HG02588 (cell line): ENCODE measurements around the gene AIF1L.

Source experiments
- ATAC-seq: cut with Tn5 transposase; IDR thresholded peaks from one replicate; pipeline ENCODE4 v1.9.1; 2021; ENCODE audit warnings: mild to moderate bottlenecking, moderate library complexity; ENCODE audit not compliant: unreplicated experiment

The AIF1L gene

DNA sequence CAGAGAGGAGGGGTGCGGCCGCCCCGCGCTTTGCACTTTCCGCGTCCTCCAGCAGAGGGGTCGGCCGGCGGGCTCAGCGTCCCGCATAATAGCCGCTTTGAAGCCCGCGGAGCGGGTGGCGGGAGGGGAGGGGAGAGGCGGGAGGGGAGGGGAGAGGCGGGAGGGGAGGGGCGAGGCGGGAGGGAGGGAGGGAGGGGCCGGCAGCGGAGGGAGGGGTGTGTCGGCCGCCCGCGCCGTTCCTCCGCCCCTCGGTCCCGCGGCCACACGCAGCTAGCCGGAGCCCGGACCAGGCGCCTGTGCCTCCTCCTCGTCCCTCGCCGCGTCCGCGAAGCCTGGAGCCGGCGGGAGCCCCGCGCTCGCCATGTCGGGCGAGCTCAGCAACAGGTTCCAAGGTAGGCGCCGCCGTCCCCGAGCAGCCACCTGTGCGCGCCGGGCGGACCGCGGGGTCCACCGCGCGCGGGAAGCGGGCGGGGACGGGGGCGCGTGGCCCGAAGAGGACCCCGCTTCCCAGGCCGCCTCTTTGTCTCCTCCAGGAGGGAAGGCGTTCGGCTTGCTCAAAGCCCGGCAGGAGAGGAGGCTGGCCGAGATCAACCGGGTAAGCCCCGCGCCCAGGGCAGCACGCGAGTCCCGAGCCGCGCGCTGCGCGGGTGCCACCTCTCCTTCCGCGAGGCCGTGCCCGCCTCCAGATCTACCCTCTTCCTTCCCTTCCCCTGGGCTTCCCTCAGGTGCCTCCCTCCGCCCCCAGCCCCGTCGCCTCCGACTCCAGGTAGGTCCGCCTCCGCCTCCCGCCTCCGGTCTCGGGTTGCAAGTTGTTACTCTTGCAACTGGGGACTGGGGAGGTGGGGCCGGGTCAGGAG is at the start of gene AIF1L:
Gene AIF1L, plus strand, starts transcription at position 263 of the 857 bp plus-strand sequence. Its CDS starts 99 bp downstream, at position 362.
- ATAC-seq, result no peak

DNA sequence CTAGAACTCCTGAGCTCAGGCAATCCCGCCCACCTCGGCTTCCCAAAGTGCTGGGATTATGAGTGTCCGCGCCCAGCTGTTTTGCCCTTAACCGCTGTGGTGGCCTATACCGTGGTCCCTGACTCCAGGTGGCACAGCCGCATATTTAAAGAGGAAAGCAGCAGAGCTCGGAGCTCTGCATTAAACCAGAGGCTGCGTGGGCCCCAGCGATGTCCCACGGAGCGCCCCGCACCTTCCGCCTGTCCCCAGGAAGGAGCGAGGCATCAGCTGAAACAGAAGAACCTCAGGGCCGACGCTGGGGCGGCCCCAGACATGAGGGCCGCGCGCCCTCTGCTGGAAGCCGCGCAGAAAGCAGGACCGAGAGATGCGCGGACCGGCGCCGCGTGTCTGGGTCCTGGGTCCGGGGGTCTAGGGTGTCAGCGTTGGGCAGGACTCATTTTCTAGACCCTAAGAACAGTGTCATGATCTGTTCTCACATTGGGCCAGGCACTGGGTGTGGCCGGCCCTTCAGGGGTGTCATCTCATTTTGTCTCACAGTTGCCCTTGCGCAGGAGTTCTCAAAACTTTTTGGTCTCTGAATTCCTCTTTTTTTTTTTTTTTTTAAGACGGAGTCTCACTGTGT is 49.6 kb upstream of the AIF1L start:
- ATAC-seq, result no peak

DNA sequence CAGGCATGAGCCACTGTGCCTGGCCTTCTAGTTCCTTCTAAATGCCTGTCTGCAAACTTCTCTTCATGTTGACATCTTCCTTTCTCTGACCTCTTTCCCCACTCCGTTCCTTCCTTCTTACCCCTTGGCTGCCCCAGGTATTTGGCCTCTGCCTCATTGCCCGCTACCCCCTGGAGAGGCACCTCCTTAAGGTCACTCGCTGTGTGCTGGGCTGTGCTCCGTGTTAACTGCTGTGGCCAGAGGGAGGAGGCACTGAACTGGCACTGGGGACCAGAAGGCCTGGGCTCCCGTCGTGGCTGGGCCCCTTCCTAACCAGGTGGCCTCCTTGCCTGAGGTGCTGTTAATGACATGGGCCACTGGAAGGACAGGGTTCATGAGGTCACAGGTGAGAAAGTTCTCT is 48.0 kb upstream of the AIF1L start:
- ATAC-seq, result no peak

DNA sequence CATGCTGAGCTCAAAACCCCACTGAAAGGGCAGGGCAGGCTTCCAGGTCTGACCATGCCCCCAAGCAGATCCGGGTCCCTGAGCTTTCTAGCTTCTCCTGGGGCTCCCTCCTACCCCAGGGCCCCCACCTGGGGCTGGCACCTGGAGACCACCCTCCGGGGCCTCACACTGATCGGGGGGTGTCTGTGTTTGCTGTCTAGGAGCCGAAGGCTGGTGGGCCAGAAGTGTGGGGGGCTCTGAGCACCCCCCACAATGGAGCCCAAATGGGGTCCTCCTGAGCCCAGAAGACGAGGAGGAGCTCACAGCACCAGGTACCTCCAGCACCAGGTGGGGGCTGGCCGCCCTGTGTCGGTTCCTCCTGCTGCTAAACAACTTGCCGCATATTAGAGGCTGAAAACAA is 47.5 kb upstream of the AIF1L start:
- no peak for ATAC-seq

DNA sequence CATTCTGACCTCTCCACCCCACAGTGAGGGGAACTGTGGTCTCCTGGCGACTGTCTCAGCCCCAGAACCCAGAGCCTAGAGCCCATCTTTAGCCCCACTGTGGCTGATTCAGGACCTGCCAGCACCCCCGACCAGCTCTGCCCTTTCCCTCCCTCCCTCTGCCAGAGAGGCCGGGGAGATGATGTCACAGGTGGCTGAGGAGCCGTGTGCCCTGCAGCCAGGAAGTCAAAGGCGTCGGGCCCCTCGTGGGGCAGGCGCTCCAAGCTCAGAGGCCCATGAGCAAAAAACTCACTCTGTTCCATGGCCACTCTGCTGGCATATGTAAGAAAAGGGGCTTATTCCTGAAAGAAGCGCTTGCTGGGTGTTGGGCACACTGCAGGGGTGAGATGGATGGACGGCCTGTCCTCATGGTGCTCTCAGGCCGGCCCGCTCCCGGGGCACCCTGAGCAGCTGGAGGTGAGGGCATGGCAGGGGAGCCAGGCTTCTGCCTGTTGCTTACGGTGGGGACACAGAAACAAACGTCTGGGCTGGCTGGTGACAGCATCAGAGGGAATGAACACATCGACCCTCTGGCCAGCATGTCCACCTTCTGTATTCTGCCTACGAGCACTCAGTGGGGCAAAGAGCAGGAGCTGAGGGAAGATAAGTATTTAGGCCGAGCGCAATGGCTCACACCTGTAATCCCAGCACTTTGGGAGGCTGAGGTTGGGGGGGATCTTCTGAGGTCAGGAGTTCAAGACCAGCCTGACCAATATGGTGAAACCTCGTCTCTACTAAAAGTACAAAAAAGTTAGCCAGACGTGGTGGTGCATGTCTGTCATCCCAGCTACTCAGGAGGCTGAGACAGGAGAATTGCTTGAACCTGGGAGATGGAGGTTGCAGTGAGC is 46.3 kb upstream of the AIF1L start:
- no peak for ATAC-seq

DNA sequence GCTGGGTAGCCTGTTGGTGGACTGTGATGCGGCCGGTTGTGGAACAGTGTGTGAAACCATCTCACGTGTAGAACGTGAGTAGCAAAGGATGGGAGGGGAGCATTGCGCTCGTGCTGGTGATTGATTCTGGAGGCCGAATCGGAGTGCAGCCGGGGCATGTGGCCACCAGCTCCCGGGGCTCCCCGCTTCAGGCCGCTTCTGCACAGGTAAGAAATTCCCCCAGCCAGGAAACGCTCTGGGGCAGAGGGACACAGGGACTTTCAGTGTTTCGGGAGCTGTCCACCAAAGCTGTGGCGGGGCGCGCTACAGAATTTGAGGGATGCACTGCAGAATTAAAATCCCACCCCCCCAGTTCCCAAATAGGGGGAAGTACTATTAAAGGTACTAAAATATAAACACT is 45.5 kb upstream of the AIF1L start:
- no peak for ATAC-seq

DNA sequence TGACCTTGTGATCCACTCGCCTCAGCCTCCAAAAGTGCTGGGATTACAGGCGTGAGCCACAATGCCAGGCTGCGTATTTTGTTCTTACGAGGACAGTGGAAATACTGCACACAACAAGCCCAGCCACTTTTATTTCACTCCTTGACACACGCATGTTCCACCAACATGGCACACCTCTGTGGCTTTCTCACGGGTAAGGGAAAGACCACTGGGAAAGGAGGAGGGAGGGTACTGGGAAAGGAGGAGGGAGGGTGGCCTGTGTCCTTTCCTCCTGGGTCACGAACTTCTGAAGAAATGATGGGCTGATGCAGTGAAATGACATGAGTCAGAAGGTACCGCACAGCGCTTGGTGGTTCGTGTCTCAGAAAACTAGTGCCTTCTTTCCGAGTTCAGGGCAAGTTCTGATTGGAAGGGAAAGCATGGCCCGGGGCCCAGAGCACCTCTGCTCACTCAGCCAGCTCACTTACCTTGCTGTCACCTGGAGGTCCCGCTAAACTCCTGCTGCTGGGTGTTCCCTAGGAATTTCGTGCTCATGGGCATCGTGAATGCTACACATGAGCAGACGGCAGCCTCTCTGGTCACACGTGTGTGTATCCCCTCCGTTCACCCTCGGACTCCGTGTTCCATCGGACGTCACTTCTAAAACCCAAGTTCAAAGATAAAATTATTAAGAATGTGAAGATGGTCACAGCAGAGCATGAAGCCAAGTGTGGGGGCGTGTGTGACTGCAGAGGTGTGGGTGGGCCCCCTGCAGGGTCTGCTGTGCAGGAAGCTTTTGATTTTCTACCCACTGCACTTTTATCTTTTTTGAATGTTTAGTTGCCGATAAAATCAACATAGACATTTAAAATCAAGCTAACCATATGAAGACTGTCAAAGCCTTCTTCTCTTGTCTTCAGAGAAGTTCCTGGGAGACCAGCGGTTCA is 44.5 kb upstream of the AIF1L start:
- ATAC-seq, result no peak

DNA sequence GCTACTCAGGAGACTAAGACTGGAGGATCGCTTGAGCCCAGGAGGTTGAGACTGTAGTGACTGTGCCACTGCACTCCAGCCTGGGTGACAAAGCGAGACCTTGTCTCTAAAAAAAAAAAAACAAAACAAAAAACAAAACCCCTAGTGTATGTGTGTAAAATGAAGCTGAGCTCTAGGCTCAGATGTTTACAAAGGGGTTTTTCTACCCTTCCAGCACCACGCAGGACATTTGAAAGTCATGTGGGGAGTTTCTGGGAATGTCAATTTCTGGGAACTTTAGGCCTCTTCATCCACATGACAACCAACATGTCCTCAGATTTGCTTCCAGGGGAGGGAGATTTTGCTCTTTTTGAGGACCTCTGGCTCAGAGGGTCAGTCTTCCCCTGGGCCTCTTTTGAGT is 42.4 kb upstream of the AIF1L start:
- ATAC-seq, result no peak

DNA sequence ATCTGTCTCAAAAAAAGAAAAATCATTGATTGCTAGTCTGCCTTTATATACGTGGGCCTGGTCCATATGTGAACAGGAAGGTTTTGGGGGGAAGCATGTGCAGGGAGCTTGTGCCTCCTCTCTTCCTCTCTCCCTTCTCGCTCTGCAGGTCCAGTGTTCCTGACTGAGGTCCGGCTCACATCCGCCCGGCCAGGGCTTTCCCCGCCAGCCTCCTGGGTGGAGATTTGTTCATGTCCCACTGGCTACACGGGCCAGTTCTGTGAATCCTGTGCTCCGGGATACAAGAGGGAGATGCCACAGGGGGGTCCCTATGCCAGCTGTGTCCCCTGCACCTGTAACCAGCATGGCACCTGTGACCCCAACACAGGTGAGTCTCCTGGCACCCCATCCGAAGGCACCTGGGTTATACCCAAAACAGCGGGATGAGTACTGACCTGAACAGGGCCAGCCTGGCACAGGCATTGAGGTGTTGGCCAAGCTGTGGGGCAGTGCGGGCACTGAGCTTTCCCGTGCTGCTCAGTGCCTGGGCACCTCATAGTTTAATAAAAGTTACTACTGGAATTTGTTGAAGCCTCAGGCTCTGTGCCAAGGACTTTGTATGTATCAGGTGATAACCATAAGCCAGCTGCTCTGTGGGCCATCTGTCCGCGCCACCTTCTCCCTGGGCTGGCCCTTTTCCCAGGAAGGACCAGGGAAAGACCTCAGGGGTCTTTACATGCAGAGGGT is 39.4 kb upstream of the AIF1L start:
- no peak for ATAC-seq

DNA sequence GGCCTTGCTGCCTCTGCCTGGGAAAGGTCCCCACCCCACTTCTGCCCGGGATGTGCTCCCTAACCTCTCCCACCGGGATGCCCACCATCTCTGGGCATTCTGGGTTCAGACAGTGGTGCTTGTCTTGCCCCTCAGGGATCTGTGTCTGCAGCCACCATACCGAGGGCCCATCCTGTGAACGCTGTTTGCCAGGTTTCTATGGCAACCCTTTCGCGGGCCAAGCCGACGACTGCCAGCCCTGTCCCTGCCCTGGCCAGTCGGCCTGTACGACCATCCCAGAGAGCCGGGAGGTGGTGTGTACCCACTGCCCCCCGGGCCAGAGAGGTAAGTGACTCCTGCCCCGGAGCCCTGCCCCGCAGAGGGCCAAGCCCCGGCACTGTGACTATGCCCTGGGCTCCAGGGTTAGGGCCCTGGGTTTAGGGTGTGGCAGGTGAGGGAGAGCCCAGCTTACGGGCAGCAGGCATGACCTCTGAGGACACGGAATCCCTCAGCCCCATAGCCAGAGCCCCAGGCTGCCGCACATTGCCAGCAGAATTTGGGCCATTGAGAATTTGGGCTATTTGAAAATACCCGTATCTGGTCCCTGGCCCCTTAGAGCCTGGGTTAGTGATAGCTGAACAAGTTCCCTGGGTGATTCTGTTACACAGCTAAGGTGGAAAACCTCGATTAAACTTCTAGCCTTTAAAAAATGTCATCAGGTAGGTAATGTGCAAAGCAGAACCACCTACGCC is 35.3 kb upstream of the AIF1L start:
- no peak for ATAC-seq

DNA sequence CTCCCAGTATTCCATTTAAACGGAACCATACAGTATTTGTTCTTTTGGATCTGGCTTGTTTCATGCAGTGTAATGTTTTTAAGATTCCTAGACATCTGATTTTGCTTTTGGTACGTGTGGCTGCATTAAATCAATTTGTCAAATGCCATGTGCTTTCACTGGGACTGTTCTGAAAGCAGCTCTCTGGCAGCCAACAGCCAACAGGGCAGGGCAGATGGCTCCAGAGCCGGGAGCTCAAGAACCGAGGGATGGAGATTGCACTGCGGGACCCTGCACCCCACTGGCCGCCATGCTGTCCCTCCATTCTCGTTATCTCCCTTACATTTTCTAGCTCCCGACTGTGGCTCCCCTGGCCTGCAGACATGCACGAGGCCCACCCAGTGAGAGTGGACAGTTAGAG is 33.4 kb upstream of the AIF1L start:
- ATAC-seq, result no peak

DNA sequence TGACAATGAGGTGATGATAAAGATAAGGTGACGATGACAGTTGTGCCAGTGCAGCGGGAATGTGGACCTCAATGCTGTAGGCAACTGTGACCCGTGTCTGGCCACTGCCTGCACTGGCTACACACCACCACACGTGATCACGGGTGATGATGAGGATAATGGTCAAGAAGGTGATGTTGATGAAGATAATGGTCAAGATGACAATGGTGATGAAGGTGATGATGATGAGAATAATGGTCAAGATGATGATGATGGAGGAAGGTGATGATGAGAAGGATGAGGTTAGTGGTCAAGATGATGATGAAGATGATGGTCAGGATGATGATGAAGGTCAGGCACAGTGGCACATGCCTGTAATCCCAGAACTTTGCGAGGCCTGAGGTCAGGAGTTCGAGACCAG is 30.7 kb upstream of the AIF1L start:
- ATAC-seq, result no peak

DNA sequence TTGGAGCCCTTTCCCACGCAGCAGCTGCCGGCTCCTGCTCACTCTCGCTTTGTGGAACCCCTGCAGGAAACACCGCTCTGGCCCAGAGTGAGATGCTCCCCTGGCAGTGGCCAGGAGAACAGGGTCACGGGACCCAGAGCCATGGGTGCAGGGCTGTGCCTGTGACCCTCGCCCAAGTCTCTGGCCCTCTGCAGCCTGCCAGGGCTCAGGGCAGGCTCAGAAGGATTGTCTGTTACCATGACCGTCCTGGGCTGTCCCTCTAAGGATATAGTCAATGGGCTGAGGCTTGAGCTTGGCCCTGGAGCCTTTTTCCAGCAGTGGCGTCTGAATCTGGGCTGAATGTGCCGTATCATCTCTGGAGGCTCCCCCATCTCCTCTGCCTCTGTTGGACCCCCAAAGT is 28.7 kb upstream of the AIF1L start:
- ATAC-seq, result no peak

DNA sequence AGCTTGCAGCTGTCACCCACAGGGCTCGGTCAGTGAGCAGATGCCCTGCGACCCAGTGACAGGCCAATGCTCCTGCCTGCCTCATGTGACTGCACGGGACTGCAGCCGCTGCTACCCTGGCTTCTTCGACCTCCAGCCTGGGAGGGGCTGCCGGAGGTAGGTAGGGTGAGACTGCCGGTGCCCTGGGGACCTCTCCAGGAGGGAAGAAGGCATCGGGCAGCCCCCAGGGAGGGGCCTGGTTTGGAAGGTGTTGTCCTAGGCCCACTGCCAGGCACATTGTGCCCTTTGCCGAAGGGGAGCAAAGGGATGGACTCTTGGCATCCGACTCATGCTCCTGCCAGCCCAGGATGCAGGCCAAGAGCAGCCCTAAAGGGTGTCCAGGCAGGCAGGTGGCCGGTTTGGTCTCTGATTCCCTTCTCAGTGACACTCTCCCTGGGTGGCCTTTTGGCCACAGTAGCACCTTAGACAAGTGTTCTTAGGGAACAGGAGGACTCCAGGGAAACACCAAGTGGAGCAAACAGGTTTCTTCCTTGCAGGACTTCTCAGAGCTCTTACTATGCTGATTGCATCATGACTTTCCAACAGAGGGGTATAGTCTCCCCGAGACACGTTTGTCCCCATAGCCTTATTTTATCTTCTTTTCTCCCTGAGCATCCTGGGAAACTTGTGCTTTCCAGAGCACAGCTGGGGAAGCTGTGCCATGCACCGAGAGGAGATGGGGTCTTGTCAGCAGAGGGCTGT is 28.1 kb upstream of the AIF1L start:
- ATAC-seq, result no peak

DNA sequence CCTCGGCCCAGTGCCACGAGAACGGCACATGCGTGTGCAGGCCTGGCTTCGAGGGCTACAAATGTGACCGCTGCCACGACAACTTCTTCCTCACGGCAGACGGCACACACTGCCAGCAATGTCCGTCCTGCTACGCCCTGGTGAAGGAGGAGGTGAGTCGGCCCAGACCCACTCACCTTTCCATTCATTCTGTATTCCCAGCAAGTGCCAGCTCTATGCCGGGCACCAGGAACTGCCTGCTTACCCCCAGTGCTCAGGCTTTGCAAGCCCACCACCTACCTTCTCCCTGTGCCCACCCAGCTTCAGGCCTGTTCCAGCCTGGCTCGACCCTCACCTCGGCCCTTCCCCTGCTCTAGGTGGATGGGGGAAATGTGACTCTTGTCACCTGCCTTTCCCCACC is 26.6 kb upstream of the AIF1L start:
- no peak for ATAC-seq

DNA sequence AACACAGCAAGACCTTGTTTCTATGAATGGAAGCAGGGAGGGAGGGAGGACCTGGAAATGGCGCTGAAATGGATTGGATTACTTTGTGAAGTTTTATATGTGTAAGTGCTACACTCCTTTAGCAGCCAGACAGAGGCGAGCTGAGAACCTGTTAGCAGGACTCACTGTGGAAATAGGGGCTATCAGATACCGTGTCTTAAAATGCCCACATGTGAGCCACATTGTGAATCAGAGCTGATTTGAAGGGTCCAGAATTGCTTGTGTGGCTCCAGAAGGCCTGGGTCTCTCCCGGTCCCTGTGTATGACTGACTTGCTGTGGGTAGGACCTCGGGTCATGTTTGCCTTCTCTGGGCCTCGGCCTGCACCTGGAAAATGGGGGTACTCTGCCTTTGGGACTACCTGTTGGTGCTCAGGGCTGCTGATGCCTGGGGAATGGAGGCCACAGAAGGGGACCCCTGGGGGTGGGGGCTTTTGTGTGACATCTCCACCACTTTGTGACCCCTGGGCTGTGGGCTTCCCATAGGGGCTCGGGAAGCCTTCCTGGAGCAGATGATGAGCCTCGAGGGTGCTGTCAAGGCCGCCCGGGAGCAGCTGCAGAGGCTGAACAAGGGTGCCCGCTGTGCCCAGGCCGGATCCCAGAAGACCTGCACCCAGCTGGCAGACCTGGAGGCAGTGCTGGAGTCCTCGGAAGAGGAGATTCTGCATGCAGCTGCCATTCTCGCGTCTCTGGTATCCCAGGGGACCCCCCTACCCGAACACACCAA is 24.0 kb upstream of the AIF1L start:
- no peak for ATAC-seq

DNA sequence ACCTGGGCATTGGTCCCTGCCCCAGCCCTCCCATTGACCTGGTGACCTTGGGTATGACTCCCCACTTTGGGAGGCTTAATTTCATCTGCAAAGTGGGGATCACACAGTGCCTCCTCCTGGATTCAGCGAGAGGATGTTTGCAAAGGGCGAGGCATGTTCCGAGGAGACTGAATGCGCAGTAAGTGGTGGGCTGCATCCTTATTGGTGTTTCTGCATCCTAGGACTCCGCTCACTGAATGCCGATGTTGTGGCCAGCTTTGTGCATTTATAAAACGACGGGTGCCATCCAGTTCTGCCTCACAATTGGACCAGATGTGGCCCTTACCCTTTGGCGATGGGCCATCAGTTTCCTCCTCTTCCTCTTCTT is 23.5 kb upstream of the AIF1L start:
- no peak for ATAC-seq
